ENCODE measurements around the gene FLCN.

DNA sequence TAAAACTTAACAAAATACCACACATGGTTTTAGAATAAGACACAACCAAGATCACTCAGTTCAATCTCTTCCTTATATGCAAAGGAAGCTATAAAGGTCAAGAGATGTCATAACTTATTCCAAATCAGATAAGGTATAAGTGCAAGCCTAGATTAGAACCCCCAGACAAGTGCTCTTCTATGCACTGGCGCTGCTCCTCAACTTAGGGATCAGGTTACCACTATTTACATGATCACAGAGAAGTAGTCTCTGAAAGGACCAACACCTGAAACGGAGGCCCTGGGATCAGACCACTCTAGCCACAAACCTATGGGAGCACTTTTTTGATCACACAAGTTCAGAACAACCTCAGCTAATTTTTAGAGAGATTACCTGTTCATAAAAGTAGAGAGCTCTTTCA lies 27.5 kb upstream of the FLCN start:
- TF ChIP-seq GATA2 (IDR thresholded peaks at IDR 0.05; ENCODE audit: low read depth, low read length) (no peak), GATA3 (IDR thresholded peaks at IDR 0.05; ENCODE audit: low read depth, low read length) (no peak)
